Upper lobe of left lung (tissue), 6 donors: Measurements from ENCODE around the gene UBE2E1. TPM values are rescaled to one million over a fixed set of nuclear protein-coding genes. Genes with fewer than 3 reads are reported as not detected.

Source experiments
- ATAC-seq, 2 donors: fragments of 200-7000 bp; cut with Tn5 transposase; one replicate each; pipeline ENCODE4 v1.9.1; 2022; ENCODE audit warnings: mild to moderate bottlenecking in 2 of 2, moderate library complexity in 2 of 2; ENCODE audit not compliant: low FRiP score in 2 of 2
- DNase-seq, 2 donors: peaks; one replicate each; pipeline ENCODE4 v3.0.0-alpha.2; 2019 to 2020
- H3K27ac ChIP-seq, 4 donors: fragments of 200-600 bp; sonication (generic); one replicate each; pipeline ENCODE4 v1.5.1; 2016 to 2019
- H3K27me3 ChIP-seq, 4 donors: fragments of 200-600 bp; sonication (generic); one replicate each; pipeline ENCODE4 v1.5.1; 2017 to 2019
- H3K36me3 ChIP-seq, 4 donors: fragments of 200-600 bp; sonication (generic); one replicate each; pipeline ENCODE4 v1.5.1; 2016 to 2019
- H3K4me1 ChIP-seq, 4 donors: fragments of 200-600 bp; sonication (generic); one replicate each; pipeline ENCODE4 v1.5.1; 2018 to 2019
- H3K4me3 ChIP-seq, 4 donors: fragments of 200-600 bp; sonication (generic); one replicate each; pipeline ENCODE4 v1.5.1; 2017 to 2019; ENCODE audit warnings: mild to moderate bottlenecking in 2 of 4, moderate library complexity in 1 of 4
- H3K9me3 ChIP-seq, 4 donors: fragments of 200-600 bp; sonication (generic); one replicate each; pipeline ENCODE4 v1.5.1; 2018 to 2019
- CTCF ChIP-seq, 6 experiments: fragments of 450-650 bp in 4 of 6; fragments of 200-600 bp in 2 of 6; sonication (generic) in 2 of 6; IDR thresholded peaks; one replicate each; pipeline ENCODE4 v1.5.1; 2016 to 2019; ENCODE audit warnings: antibody characterized with exemption in 6 of 6
- EP300 ChIP-seq, 4 donors: sonication (generic); formaldehyde crosslinking; IDR thresholded peaks; one replicate each; pipeline ENCODE4 v1.5.1; 2017; ENCODE audit warnings: antibody characterized with exemption in 4 of 4, control low read depth in 2 of 4
- POLR2A ChIP-seq, 4 donors: fragments of 450-650 bp; IDR thresholded peaks; one replicate each; pipeline ENCODE4 v1.5.1; 2016 to 2017; ENCODE audit warnings: antibody characterized with exemption in 4 of 4, mild to moderate bottlenecking in 2 of 4
- POLR2AphosphoS5 ChIP-seq, 2 donors: sonication (generic); formaldehyde crosslinking; IDR thresholded peaks; one replicate each; pipeline ENCODE4 v1.5.1; 2017; ENCODE audit warnings: antibody characterized with exemption in 2 of 2
- WGBS, 2 donors: methylation state at CpG; one replicate each; pipeline ENCODE4 v1.1.5; 2017 to 2018; 5-methylcytosine and 5-hydroxymethylcytosine counted together
- total RNA-seq, 6 donors: library from RNA; depleted of rRNA in 4 of 6; stranded (reverse); fragments of >200 nt in 4 of 6; gene quantifications; one replicate each; pipeline versions ENCODE4 v1.1.0 to v1.2.1, GENCODE V29; 2016 to 2021
- donor health status: DM: no; HTN: no; CAD: no; lungs with moderate emphysema.
- donor health status: DM: no; HTN: yes; CAD: no; lungs with severe emphysema.

Gene UBE2E1
- total RNA-seq, 6 donors from 2014 or later = 44.8 to 108 (median 80.5) TPM

GRCh38 chr3:23863060-23863459 is 57.3 kb downstream of the UBE2E1 start:
- 53 to 64% methylated on average over 1 of the region's 1 CpG for WGBS, 2 donors
- DNase-seq = no peak
- Histone ChIP-seq H3K27ac (no peak overlapping the region), H3K36me3 (peaks cover 0 to 4% (median 0%) of the 10 kb centered on the region in 4 donors), H3K4me1 (peaks cover 32 to 54% (median 44%) of the 10 kb centered on the region in 4 donors), H3K27me3 (no peaks in the 10 kb centered on the region), H3K9me3 (no peaks in the 10 kb centered on the region), H3K4me3 (no peak overlapping the region)
- no peak for ATAC-seq
- TF ChIP-seq CTCF (IDR thresholded peaks at IDR 0.05) (no peak), POLR2AphosphoS5 (IDR thresholded peaks at IDR 0.05) (no peak), POLR2A (IDR thresholded peaks at IDR 0.05) (no peak), EP300 (IDR thresholded peaks at IDR 0.05) (no peak)

GRCh38 chr3:23864931-23865330 is 59.2 kb downstream of the UBE2E1 start:
- peaks cover 0 to 4% (median 0%) of the 10 kb centered on the region in 4 donors for H3K36me3 ChIP-seq
- H3K9me3 ChIP-seq = no peaks in the 10 kb centered on the region
- WGBS, 2 donors = 75 to 100% methylated on average over 1 of the region's 1 CpG
- no peak overlapping the region for H3K4me3 ChIP-seq
- peaks cover 18 to 39% (median 29%) of the 10 kb centered on the region in 4 donors for H3K4me1 ChIP-seq
- DNase-seq (no peak), ATAC-seq (no peak)
- H3K27ac ChIP-seq = peak overlapping the region in 1 of 4 donors; percentile 24
- TF ChIP-seq POLR2AphosphoS5 (IDR thresholded peaks at IDR 0.05) (no peak), POLR2A (IDR thresholded peaks at IDR 0.05) (no peak), CTCF (IDR thresholded peaks at IDR 0.05) (no peak), EP300 (IDR thresholded peaks at IDR 0.05) (no peak)
- no peaks in the 10 kb centered on the region for H3K27me3 ChIP-seq

GRCh38 chr3:23865595-23866396 is 60.0 kb downstream of the UBE2E1 start:
- no peak overlapping the region for H3K4me3 ChIP-seq
- ATAC-seq = peak; percentile 28 to 57
- 55 to 78% methylated on average over 4 to 6 of the region's 6 CpGs for WGBS, 2 donors
- H3K4me1 ChIP-seq = peaks cover 18 to 39% (median 27%) of the 10 kb centered on the region in 4 donors
- no peaks in the 10 kb centered on the region for H3K27me3 ChIP-seq
- H3K9me3 ChIP-seq = no peaks in the 10 kb centered on the region
- peak in 1 of 2 donors; percentile 16 for TF ChIP-seq POLR2AphosphoS5 (IDR thresholded peaks at IDR 0.05)
- TF ChIP-seq CTCF (IDR thresholded peaks at IDR 0.05) = no peak
- H3K36me3 ChIP-seq = peaks cover 0 to 4% (median 0%) of the 10 kb centered on the region in 4 donors
- H3K27ac ChIP-seq = peak overlapping the region in 1 of 4 donors; percentile 24
- DNase-seq = no peak

- no peak for TF ChIP-seq CTCF (IDR thresholded peaks at IDR 0.05)
- no peak for TF ChIP-seq POLR2A (IDR thresholded peaks at IDR 0.05)
- TF ChIP-seq POLR2AphosphoS5 (IDR thresholded peaks at IDR 0.05) = no peak
- no peak for TF ChIP-seq EP300 (IDR thresholded peaks at IDR 0.05)
- H3K4me1 ChIP-seq = peaks cover 18 to 37% (median 27%) of the 10 kb centered on the region in 4 donors
- H3K27ac ChIP-seq = no peak overlapping the region
- H3K27me3 ChIP-seq = no peaks in the 10 kb centered on the region
- no peaks in the 10 kb centered on the region for H3K36me3 ChIP-seq
- no peaks in the 10 kb centered on the region for H3K9me3 ChIP-seq
- ATAC-seq (no peak), DNase-seq (no peak)
- H3K4me3 ChIP-seq = no peak overlapping the region
- WGBS, 2 donors = 50 to 56% methylated on average over 1 of the region's 1 CpG
Measured at GRCh38 chr3:23867400-23867799, 61.6 kb downstream of the UBE2E1 start.
